ENCODE results near the gene FER. TPM values are rescaled to one million over a fixed set of nuclear protein-coding genes. Genes with fewer than 3 reads are reported as not detected.

FER gene
- total RNA-seq, 1 donor: 36.6 TPM

GRCh38 chr5:109161914-109162683, 414.4 kb downstream of the FER start:
- no peaks in the 10 kb centered on the region for H3K36me3 ChIP-seq (ENCODE audit: insufficient read depth, low read length)
- no peaks in the 10 kb centered on the region for H4K20me1 ChIP-seq (ENCODE audit: insufficient read depth, low read length)
- H3K9me3 ChIP-seq (ENCODE audit: low read depth, low read length): no peaks in the 10 kb centered on the region
- DNase-seq (ENCODE audit: insufficient read length, low spot score, missing footprints): peak; percentile 32
- no peaks in the 10 kb centered on the region for H3K27me3 ChIP-seq (ENCODE audit: insufficient read depth, low read length)
- H2AFZ ChIP-seq (ENCODE audit: low read length): no peak overlapping the region
- H3K4me1 ChIP-seq (ENCODE audit: insufficient read depth, low read length): peaks cover 9% of the 10 kb centered on the region
- H3K4me3 ChIP-seq (ENCODE audit: insufficient read depth, low read length): no peak overlapping the region
- no peak for TF ChIP-seq CTCF (IDR thresholded peaks at IDR 0.05; ENCODE audit: extremely low read depth, low read depth, low read length)
- H3K27ac ChIP-seq (ENCODE audit: low read depth, low read length): peak overlapping the region; percentile 45
- H3K79me2 ChIP-seq (ENCODE audit: insufficient read depth, low read length): no peaks in the 10 kb centered on the region
- H3K4me2 ChIP-seq (ENCODE audit: insufficient read depth, low read length): peak overlapping the region; percentile 26

- Histone ChIP-seq H3K9me3 (ENCODE audit: low read depth, low read length) (no peaks in the 10 kb centered on the region), H3K4me1 (ENCODE audit: insufficient read depth, low read length) (peaks cover 9% of the 10 kb centered on the region), H3K79me2 (ENCODE audit: insufficient read depth, low read length) (no peaks in the 10 kb centered on the region), H3K36me3 (ENCODE audit: insufficient read depth, low read length) (no peaks in the 10 kb centered on the region), H3K4me3 (ENCODE audit: insufficient read depth, low read length) (no peak overlapping the region), H4K20me1 (ENCODE audit: insufficient read depth, low read length) (no peaks in the 10 kb centered on the region), H3K4me2 (ENCODE audit: insufficient read depth, low read length) (no peak overlapping the region), H2AFZ (ENCODE audit: low read length) (no peak overlapping the region), H3K27ac (ENCODE audit: low read depth, low read length) (no peak overlapping the region), H3K27me3 (ENCODE audit: insufficient read depth, low read length) (no peaks in the 10 kb centered on the region)
- DNase-seq (ENCODE audit: insufficient read length, low spot score, missing footprints): no peak
- TF ChIP-seq CTCF (IDR thresholded peaks at IDR 0.05; ENCODE audit: extremely low read depth, low read depth, low read length): no peak
Measured at GRCh38 chr5:109163336-109163735, 415.6 kb downstream of the FER start.

- H3K36me3 ChIP-seq (ENCODE audit: insufficient read depth, low read length): no peaks in the 10 kb centered on the region
- no peaks in the 10 kb centered on the region for H4K20me1 ChIP-seq (ENCODE audit: insufficient read depth, low read length)
- H3K4me1 ChIP-seq (ENCODE audit: insufficient read depth, low read length): peaks cover 9% of the 10 kb centered on the region
- no peak overlapping the region for H3K27ac ChIP-seq (ENCODE audit: low read depth, low read length)
- H2AFZ ChIP-seq (ENCODE audit: low read length): no peak overlapping the region
- no peak for DNase-seq (ENCODE audit: insufficient read length, low spot score, missing footprints)
- H3K4me2 ChIP-seq (ENCODE audit: insufficient read depth, low read length): no peak overlapping the region
- H3K4me3 ChIP-seq (ENCODE audit: insufficient read depth, low read length): no peak overlapping the region
- TF ChIP-seq CTCF (IDR thresholded peaks at IDR 0.05; ENCODE audit: extremely low read depth, low read depth, low read length): no peak
- H3K27me3 ChIP-seq (ENCODE audit: insufficient read depth, low read length): no peaks in the 10 kb centered on the region
- H3K9me3 ChIP-seq (ENCODE audit: low read depth, low read length): no peaks in the 10 kb centered on the region
- no peaks in the 10 kb centered on the region for H3K79me2 ChIP-seq (ENCODE audit: insufficient read depth, low read length)
Measured at GRCh38 chr5:109164001-109164400, 416.3 kb downstream of the FER start.

GRCh38 chr5:109167586-109167985, 419.9 kb downstream of the FER start:
- Histone ChIP-seq H3K27me3 (ENCODE audit: insufficient read depth, low read length) (no peaks in the 10 kb centered on the region), H3K79me2 (ENCODE audit: insufficient read depth, low read length) (no peaks in the 10 kb centered on the region), H3K27ac (ENCODE audit: low read depth, low read length) (no peak overlapping the region), H3K4me2 (ENCODE audit: insufficient read depth, low read length) (no peak overlapping the region), H3K9me3 (ENCODE audit: low read depth, low read length) (no peaks in the 10 kb centered on the region), H2AFZ (ENCODE audit: low read length) (no peak overlapping the region), H3K4me3 (ENCODE audit: insufficient read depth, low read length) (no peak overlapping the region), H4K20me1 (ENCODE audit: insufficient read depth, low read length) (no peaks in the 10 kb centered on the region), H3K4me1 (ENCODE audit: insufficient read depth, low read length) (no peaks in the 10 kb centered on the region), H3K36me3 (ENCODE audit: insufficient read depth, low read length) (no peaks in the 10 kb centered on the region)
- no peak for DNase-seq (ENCODE audit: insufficient read length, low spot score, missing footprints)
- no peak for TF ChIP-seq CTCF (IDR thresholded peaks at IDR 0.05; ENCODE audit: extremely low read depth, low read depth, low read length)
